GM12892 (cell line): ENCODE results near the gene NEK6.

Experiments
- POLR2A ChIP-seq: IDR thresholded peaks from 2 replicates; pipeline ENCODE4 v1.6.1; 2011; ENCODE audit warnings: low read depth, low read length, control low read depth
- POLR2AphosphoS5 ChIP-seq: IDR thresholded peaks from 2 replicates; pipeline ENCODE4 v1.6.1; 2011; ENCODE audit warnings: low read depth, low read length, control low read depth
- TAF1 ChIP-seq: IDR thresholded peaks from 2 replicates; pipeline ENCODE4 v1.6.1; 2011; ENCODE audit warnings: low read depth, mild to moderate bottlenecking, control low read depth, low read length, borderline replicate concordance

GRCh38 chr9:124312290-124313265 lies 54.8 kb downstream of the NEK6 start:
- no peak for TF ChIP-seq POLR2A
- TF ChIP-seq POLR2AphosphoS5, result no peak
- no peak for TF ChIP-seq TAF1
